Common myeloid progenitor, CD34-positive (primary cell): Measurements from ENCODE around the gene POLR2H.

ENCODE experiments used
- CTCF ChIA-PET: fragments of 350-600 bp; sonication (Branson Sonifier 250); formaldehyde crosslinking; loops from one replicate; lab custom pipeline; 2021; ENCODE audit warnings: antibody characterized with exemption; lab: Charles Lee
- POLR2A ChIA-PET: fragments of 350-600 bp; sonication (Branson Sonifier 250); formaldehyde crosslinking; loops from one replicate; lab custom pipeline; 2021; ENCODE audit warnings: antibody characterized with exemption; lab: Charles Lee
- DNase-seq, 3 donors: peaks; one replicate each; pipeline versions ENCODE4 v3.0.0 to v3.0.0-alpha.2; 2013
- H3K27ac ChIP-seq, 2 experiments: 1 replicate in 1 of 2; 2 replicates in 1 of 2; pipeline ENCODE4 v1.7.0; 2013; ENCODE audit warnings: inconsistent platforms in 2 of 2, low read length in 2 of 2, mild to moderate bottlenecking in 2 of 2, low read depth in 1 of 2, moderate library complexity in 1 of 2; ENCODE audit not compliant: severe bottlenecking in 2 of 2, insufficient read depth in 1 of 2, poor library complexity in 1 of 2
- H3K27me3 ChIP-seq, 5 experiments: replicated peaks in 2 of 5; 1 replicate in 3 of 5; 2 replicates in 2 of 5; pipeline versions ENCODE4 v1.6.1 to v1.7.0; 2013; ENCODE audit warnings: low read length in 4 of 5, mild to moderate bottlenecking in 2 of 5, moderate library complexity in 2 of 5, inconsistent platforms in 1 of 5; ENCODE audit not compliant: insufficient read depth in 5 of 5, control insufficient read depth in 4 of 5
- H3K36me3 ChIP-seq, 4 experiments: 1 replicate in 2 of 4; 2 replicates in 2 of 4; pipeline versions ENCODE4 v1.6.1 to v1.7.0; 2013; ENCODE audit warnings: low read length in 3 of 4, control low read depth in 1 of 4, mild to moderate bottlenecking in 1 of 4; ENCODE audit not compliant: control insufficient read depth in 4 of 4, insufficient read depth in 4 of 4
- H3K4me1 ChIP-seq, 4 experiments: 1 replicate in 3 of 4; 2 replicates in 1 of 4; pipeline versions ENCODE4 v1.6.1 to v1.7.1; 2013; ENCODE audit warnings: low read length in 3 of 4, mild to moderate bottlenecking in 3 of 4, control low read depth in 1 of 4, inconsistent platforms in 1 of 4, moderate library complexity in 1 of 4; ENCODE audit not compliant: control insufficient read depth in 4 of 4, insufficient read depth in 4 of 4; ENCODE audit errors: control extremely low read depth in 1 of 4
- H3K4me3 ChIP-seq, 7 experiments: 1 replicate in 4 of 7; 2 replicates in 3 of 7; pipeline versions ENCODE4 v1.5.1 to v1.7.0; 2013; ENCODE audit warnings: mild to moderate bottlenecking in 7 of 7, low read length in 6 of 7, moderate library complexity in 6 of 7, inconsistent platforms in 2 of 7, low read depth in 2 of 7, control low read depth in 1 of 7; ENCODE audit not compliant: insufficient read depth in 4 of 7, control insufficient read depth in 1 of 7; ENCODE audit errors: extremely low read depth in 1 of 7
- H3K9me3 ChIP-seq, 5 experiments: 1 replicate in 4 of 5; 2 replicates in 1 of 5; pipeline versions ENCODE4 v1.6.1 to v1.7.1; 2013; ENCODE audit warnings: low read length in 4 of 5, mild to moderate bottlenecking in 2 of 5, inconsistent platforms in 1 of 5, low read depth in 1 of 5, moderate library complexity in 1 of 5; ENCODE audit not compliant: control insufficient read depth in 4 of 5, insufficient read depth in 2 of 5; ENCODE audit errors: control extremely low read depth in 1 of 5
- WGBS: methylation state at CpG from one replicate; pipeline ENCODE4 v1.1.5; 2013; ENCODE audit not compliant: insufficient coverage; 5-methylcytosine and 5-hydroxymethylcytosine counted together

The POLR2H gene

GRCh38 chr3:184317201-184317600 is 44.3 kb upstream of the POLR2H start:
- Histone ChIP-seq H3K9me3 (no peaks in the 10 kb centered on the region), H3K36me3 (peaks cover 3 to 56% (median 30%) of the 10 kb centered on the region in 4 experiments), H3K27me3 (no peaks in the 10 kb centered on the region), H3K4me1 (peaks cover 0 to 52% (median 35%) of the 10 kb centered on the region in 4 experiments), H3K27ac (peak overlapping the region in 1 of 2 experiments; percentile 43), H3K4me3 (peak overlapping the region in 1 of 7 experiments; percentile 81)
- ChIA-PET POLR2A (interaction anchor here (0.6 kb wide), 1 partner anchor 167 kb away, joined by 3 read pairs; no protein-coding TSS in a partner anchor), CTCF (interaction anchor here (1.1 to 2.7 kb wide), 3 partner anchors 9 to 11 kb away, joined by 4 to 13 read pairs (median 10); no protein-coding TSS in a partner anchor)
- WGBS, result 61% methylated on average over 2 of the region's 5 CpGs
- no peak for DNase-seq

- ChIA-PET CTCF (interaction anchor here (1.0 to 1.4 kb wide), 5 partner anchors 11 to 49 kb away, joined by 3 to 4 read pairs (median 4); no protein-coding TSS in a partner anchor), POLR2A (interaction anchor here (0.6 kb wide), 1 partner anchor 18 kb away, joined by 3 read pairs; no protein-coding TSS in a partner anchor)
- H3K27ac ChIP-seq, result peak overlapping the region in 1 of 2 experiments; percentile 69
- H3K27me3 ChIP-seq, result no peaks in the 10 kb centered on the region
- peaks cover 0 to 48% (median 33%) of the 10 kb centered on the region in 4 experiments for H3K4me1 ChIP-seq
- H3K4me3 ChIP-seq, result peak overlapping the region in 1 of 7 experiments; percentile 39
- peak; percentile 74 to 88 (median 86) for DNase-seq
- no peaks in the 10 kb centered on the region for H3K9me3 ChIP-seq
- WGBS, result 0% methylated on average over 2 of the region's 4 CpGs
- H3K36me3 ChIP-seq, result peaks cover 12 to 84% (median 58%) of the 10 kb centered on the region in 4 experiments
These were observed 41.4 kb upstream of the POLR2H start for GRCh38 chr3:184320104-184320445.

DNA sequence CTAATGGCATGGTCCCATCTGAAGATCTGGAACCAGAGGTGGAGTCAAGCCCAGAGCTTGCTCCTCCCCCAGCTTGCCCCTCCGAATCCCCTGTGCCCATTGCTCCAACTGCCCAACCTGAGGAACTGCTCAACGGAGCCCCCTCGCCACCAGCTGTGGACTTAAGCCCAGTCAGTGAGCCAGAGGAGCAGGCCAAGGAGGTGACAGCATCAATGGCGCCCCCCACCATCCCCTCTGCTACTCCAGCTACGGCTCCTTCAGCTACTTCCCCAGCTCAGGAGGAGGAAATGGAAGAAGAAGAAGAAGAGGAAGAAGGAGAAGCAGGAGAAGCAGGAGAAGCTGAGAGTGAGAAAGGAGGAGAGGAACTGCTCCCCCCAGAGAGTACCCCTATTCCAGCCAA is 39.8 kb upstream of the POLR2H start:
- POLR2A ChIA-PET, result no interaction called here
- Histone ChIP-seq H3K4me3 (no peak overlapping the region), H3K9me3 (no peaks in the 10 kb centered on the region), H3K27me3 (no peaks in the 10 kb centered on the region), H3K36me3 (peaks cover 25 to 90% (median 72%) of the 10 kb centered on the region in 4 experiments), H3K4me1 (peaks cover 0 to 32% (median 20%) of the 10 kb centered on the region in 4 experiments), H3K27ac (no peak overlapping the region)
- CTCF ChIA-PET, result no interaction called here
- WGBS, result 100% methylated on average over 3 of the region's 5 CpGs
- DNase-seq, result no peak

GRCh38 chr3:184322731-184323487 is 38.6 kb upstream of the POLR2H start:
- ChIA-PET CTCF (no interaction called here), POLR2A (no interaction called here)
- Histone ChIP-seq H3K4me1 (peaks cover 0 to 21% (median 11%) of the 10 kb centered on the region in 4 experiments), H3K27ac (no peak overlapping the region), H3K36me3 (peaks cover 30 to 90% (median 74%) of the 10 kb centered on the region in 4 experiments), H3K9me3 (no peaks in the 10 kb centered on the region), H3K27me3 (no peaks in the 10 kb centered on the region), H3K4me3 (no peak overlapping the region)
- DNase-seq, result no peak
- 98% methylated on average over 17 of the region's 20 CpGs for WGBS

- no peaks in the 10 kb centered on the region for H3K9me3 ChIP-seq
- CTCF ChIA-PET, result interaction anchor here (1.0 to 1.1 kb wide), 2 partner anchors 18 to 57 kb away, joined by 3 to 4 read pairs; no protein-coding TSS in a partner anchor
- DNase-seq, result no peak
- no peaks in the 10 kb centered on the region for H3K27me3 ChIP-seq
- peaks cover 36 to 96% (median 77%) of the 10 kb centered on the region in 4 experiments for H3K36me3 ChIP-seq
- POLR2A ChIA-PET, result no interaction called here
- no peak overlapping the region for H3K27ac ChIP-seq
- no peak overlapping the region for H3K4me3 ChIP-seq
- H3K4me1 ChIP-seq, result peaks cover 0 to 19% (median 11%) of the 10 kb centered on the region in 4 experiments
- WGBS, result 98% methylated on average over 8 of the region's 8 CpGs
These were observed 37.8 kb upstream of the POLR2H start for GRCh38 chr3:184323696-184324095.

DNA sequence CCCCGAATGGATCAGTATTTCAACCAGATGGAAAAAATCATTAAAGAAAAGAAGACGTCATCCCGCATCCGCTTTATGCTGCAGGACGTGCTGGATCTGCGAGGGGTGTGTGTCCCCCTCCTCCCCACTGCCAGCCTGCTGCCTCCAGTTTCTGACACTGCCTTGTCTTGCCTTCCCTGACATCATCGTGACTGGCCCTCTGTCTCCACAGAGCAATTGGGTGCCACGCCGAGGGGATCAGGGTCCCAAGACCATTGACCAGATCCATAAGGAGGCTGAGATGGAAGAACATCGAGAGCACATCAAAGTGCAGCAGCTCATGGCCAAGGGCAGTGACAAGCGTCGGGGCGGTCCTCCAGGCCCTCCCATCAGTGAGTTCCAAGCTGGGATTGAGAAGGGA is 36.2 kb upstream of the POLR2H start:
- DNase-seq, result no peak
- over 99% methylated on average over 13 of the region's 13 CpGs for WGBS
- POLR2A ChIA-PET, result interaction anchor here (0.6 kb wide), 1 partner anchor 318 kb away, joined by 3 read pairs; no protein-coding TSS in a partner anchor

More for the DNA sequence above, 36.2 kb upstream of the POLR2H start:
- H3K9me3 ChIP-seq, result no peaks in the 10 kb centered on the region
- CTCF ChIA-PET, result interaction anchor here (1.5 to 2.5 kb wide), 3 partner anchors 9 to 25 kb away, joined by 3 to 13 read pairs (median 7); partner anchors contain the start of gene FAM131A
- no peaks in the 10 kb centered on the region for H3K27me3 ChIP-seq
- H3K4me3 ChIP-seq, result no peak overlapping the region
- peaks cover 41 to 96% (median 90%) of the 10 kb centered on the region in 4 experiments for H3K36me3 ChIP-seq
- H3K4me1 ChIP-seq, result peaks cover 0 to 3% (median 0%) of the 10 kb centered on the region in 4 experiments
- no peak overlapping the region for H3K27ac ChIP-seq
